Limb (tissue), 2 donors: ENCODE measurements around the gene GRIA3.
"Not testable (repeated sequence)": the region's sequence is repeated elsewhere in the genome, so short reads cannot be mapped to it uniquely, and the experiment has no call there.

Experiments used
- DNase-seq, 2 donors: peaks; one replicate each; pipeline ENCODE4 v3.0.0-alpha.2; 2016; ENCODE audit errors: extremely low spot score in 2 of 2

Gene GRIA3

GRCh38 chrX:123272630-123273029 is 88.6 kb downstream of the GRIA3 start:
- no peak for DNase-seq

- DNase-seq, result no peak
These were observed 90.7 kb downstream of the GRIA3 start for GRCh38 chrX:123274796-123275195.

GRCh38 chrX:123277347-123277746 is 93.3 kb downstream of the GRIA3 start:
- DNase-seq, result no peak

- DNase-seq, result no peak
These were observed 93.7 kb downstream of the GRIA3 start for GRCh38 chrX:123277821-123278220.

- no peak for DNase-seq
These were observed 98.2 kb downstream of the GRIA3 start for GRCh38 chrX:123282241-123282640.

- not testable (repeated sequence) for DNase-seq
These were observed 99.3 kb downstream of the GRIA3 start for GRCh38 chrX:123283407-123283806.

- no peak for DNase-seq
These were observed 107.5 kb downstream of the GRIA3 start for GRCh38 chrX:123291623-123292022.

GRCh38 chrX:123298026-123298425 is 113.9 kb downstream of the GRIA3 start:
- DNase-seq, result no peak

- no peak for DNase-seq
These were observed 119.4 kb downstream of the GRIA3 start for GRCh38 chrX:123303429-123303828.

GRCh38 chrX:123308658-123309057 is 124.6 kb downstream of the GRIA3 start:
- no peak for DNase-seq

GRCh38 chrX:123310112-123310511 is 126.0 kb downstream of the GRIA3 start:
- DNase-seq, result no peak

GRCh38 chrX:123311486-123311885 is 127.4 kb downstream of the GRIA3 start:
- no peak for DNase-seq

GRCh38 chrX:123313486-123313885 is 129.4 kb downstream of the GRIA3 start:
- DNase-seq, result no peak

- no peak for DNase-seq
These were observed 136.5 kb downstream of the GRIA3 start for GRCh38 chrX:123320622-123321021.

GRCh38 chrX:123322536-123322935 is 138.5 kb downstream of the GRIA3 start:
- DNase-seq, result no peak

- DNase-seq, result no peak
These were observed 140.5 kb downstream of the GRIA3 start for GRCh38 chrX:123324625-123325024.

- DNase-seq, result no peak
These were observed 146.3 kb downstream of the GRIA3 start for GRCh38 chrX:123330229-123330942.

- DNase-seq, result no peak
These were observed 147.3 kb downstream of the GRIA3 start for GRCh38 chrX:123331349-123331748.

- no peak for DNase-seq
These were observed 147.8 kb downstream of the GRIA3 start for GRCh38 chrX:123331859-123332258.

GRCh38 chrX:123336666-123337065 is 152.6 kb downstream of the GRIA3 start:
- no peak for DNase-seq

GRCh38 chrX:123337886-123338639 is 154.0 kb downstream of the GRIA3 start:
- no peak for DNase-seq

GRCh38 chrX:123339221-123339905 is 155.3 kb downstream of the GRIA3 start:
- no peak for DNase-seq
